H1 (cell line): ENCODE data around the gene ADAM23. TPM values are rescaled to one million over a fixed set of nuclear protein-coding genes. Genes with fewer than 3 reads are reported as not detected.

Experiments
- CTCF ChIA-PET: fragments of 300-600 bp; sonication (Branson Sonifier 250); formaldehyde crosslinking; loops from one replicate; lab custom pipeline; 2021; ENCODE audit not compliant: partially characterized antibody; lab: Charles Lee
- POLR2A ChIA-PET: fragments of 300-600 bp; sonication (Branson Sonifier 250); formaldehyde crosslinking; loops from one replicate; lab custom pipeline; 2021; ENCODE audit warnings: inconsistent platforms; ENCODE audit not compliant: partially characterized antibody; lab: Charles Lee
- DNase-seq, 2 experiments: peaks; one replicate each; pipeline versions ENCODE4 v3.0.0 to v3.0.0-alpha.2; 2010 to 2022; ENCODE audit warnings: low spot score in 2 of 2, low read depth in 1 of 2, mixed read lengths in 1 of 2
- FAIRE-seq: peaks from 2 replicates; lab custom pipeline; 2011; peaks lifted over from hg19 to GRCh38; lab: Jason Lieb, UNC
- H2AFZ ChIP-seq: 2 replicates; pipeline ENCODE4 v1.8.1; 2012; ENCODE audit warnings: low read length, inconsistent platforms
- H2AK5ac ChIP-seq: 2 replicates; pipeline ENCODE4 v1.6.1; 2013; ENCODE audit warnings: low read depth, low read length
- H2BK120ac ChIP-seq: replicated peaks from 2 replicates; pipeline ENCODE3; 2013; ENCODE audit warnings: low read depth, low read length, inconsistent platforms
- H2BK12ac ChIP-seq: 2 replicates; pipeline ENCODE4 v1.6.1; 2013; ENCODE audit warnings: low read depth, low read length
- H2BK15ac ChIP-seq: 2 replicates; pipeline ENCODE4 v1.6.1; 2013; ENCODE audit warnings: low read length
- H2BK20ac ChIP-seq: 2 replicates; pipeline ENCODE4 v1.6.1; 2013; ENCODE audit warnings: low read length
- H2BK5ac ChIP-seq: 2 replicates; pipeline ENCODE4 v1.6.1; 2013; ENCODE audit warnings: low read depth, low read length
- H3K14ac ChIP-seq: 2 replicates; pipeline ENCODE4 v1.6.1; 2013; ENCODE audit warnings: inconsistent platforms; ENCODE audit not compliant: insufficient read length
- H3K18ac ChIP-seq: 2 replicates; pipeline ENCODE4 v1.6.1; 2013; ENCODE audit warnings: low read length; ENCODE audit errors: extremely low read depth
- H3K23ac ChIP-seq: 2 replicates; pipeline ENCODE4 v1.6.1; 2013; ENCODE audit warnings: inconsistent platforms; ENCODE audit not compliant: insufficient read length
- H3K23me2 ChIP-seq: 2 replicates; pipeline ENCODE4 v1.6.1; 2013; ENCODE audit warnings: low read depth, low read length
- H3K27ac ChIP-seq: 2 replicates; pipeline ENCODE4 v1.6.1; 2011; ENCODE audit warnings: low read depth, low read length, inconsistent platforms
- H3K27me3 ChIP-seq, 4 experiments: replicated peaks in 1 of 4; 1 replicate in 1 of 4; 2 replicates in 3 of 4; pipeline versions ENCODE4 v1.6.1 to v1.8.1; 2011 to 2013; ENCODE audit warnings: low read length in 3 of 4, mild to moderate bottlenecking in 3 of 4, inconsistent platforms in 2 of 4, mixed read lengths in 2 of 4, moderate library complexity in 1 of 4; ENCODE audit not compliant: control insufficient read depth in 3 of 4, insufficient read depth in 3 of 4; ENCODE audit errors: extremely low read depth in 1 of 4
- H3K36me3 ChIP-seq, 4 experiments: 2 replicates each; pipeline versions ENCODE4 v1.6.1 to v1.8.1; 2011 to 2013; ENCODE audit warnings: mild to moderate bottlenecking in 4 of 4, low read length in 3 of 4, moderate library complexity in 2 of 4, control low read depth in 1 of 4, inconsistent platforms in 1 of 4; ENCODE audit not compliant: insufficient read depth in 4 of 4, control insufficient read depth in 2 of 4
- H3K4ac ChIP-seq: replicated peaks from 2 replicates; pipeline ENCODE3; 2013; ENCODE audit warnings: low read length, low read depth, mixed read lengths, inconsistent platforms; ENCODE audit not compliant: insufficient read length
- H3K4me1 ChIP-seq, 4 experiments: replicated peaks in 1 of 4; 1 replicate in 1 of 4; 2 replicates in 3 of 4; pipeline versions ENCODE4 v1.6.1 to v1.8.1; 2011 to 2013; ENCODE audit warnings: low read length in 3 of 4, inconsistent platforms in 2 of 4, mixed read lengths in 1 of 4; ENCODE audit not compliant: insufficient read depth in 4 of 4, control insufficient read depth in 3 of 4
- H3K4me2 ChIP-seq, 2 experiments: 2 replicates each; pipeline versions ENCODE4 v1.6.1 to v1.8.1; 2011 to 2013; ENCODE audit warnings: low read depth in 2 of 2, low read length in 2 of 2, control low read depth in 1 of 2, inconsistent platforms in 1 of 2, mild to moderate bottlenecking in 1 of 2; ENCODE audit not compliant: insufficient read depth in 1 of 2
- H3K4me3 ChIP-seq, 4 experiments: fragments of 200-600, 300-600 bp in 1 of 4; sonication (generic), shearing (Covaris generic), sonication (Bioruptor Twin) in 1 of 4; 2 replicates each; pipeline versions ENCODE4 v1.5.1 to v1.8.1; 2011 to 2016; ENCODE audit warnings: low read length in 4 of 4, low read depth in 3 of 4, control low read depth in 2 of 4, inconsistent platforms in 2 of 4, mild to moderate bottlenecking in 2 of 4, mixed read lengths in 1 of 4, moderate library complexity in 1 of 4; ENCODE audit not compliant: insufficient read depth in 2 of 4; ENCODE audit errors: extremely low read depth in 1 of 4
- H3K56ac ChIP-seq: replicated peaks from 2 replicates; pipeline ENCODE3; 2013; ENCODE audit warnings: low read depth, mild to moderate bottlenecking, mixed read lengths, low read length, inconsistent platforms; ENCODE audit not compliant: insufficient read length
- H3K79me1 ChIP-seq: 2 replicates; pipeline ENCODE4 v1.6.1; 2013; ENCODE audit warnings: low read depth, low read length, control low read depth
- H3K79me2 ChIP-seq, 2 experiments: 2 replicates each; pipeline versions ENCODE4 v1.6.1 to v1.8.1; 2012 to 2013; ENCODE audit warnings: low read length in 2 of 2, mild to moderate bottlenecking in 2 of 2, inconsistent platforms in 1 of 2; ENCODE audit not compliant: insufficient read depth in 2 of 2, control insufficient read depth in 1 of 2
- H3K9ac ChIP-seq, 4 experiments: replicated peaks in 1 of 4; 1 replicate in 1 of 4; 2 replicates in 3 of 4; pipeline versions ENCODE4 v1.6.1 to v1.8.1; 2011 to 2013; ENCODE audit warnings: low read depth in 3 of 4, low read length in 3 of 4, control low read depth in 2 of 4, mild to moderate bottlenecking in 2 of 4, moderate library complexity in 2 of 4, inconsistent platforms in 1 of 4; ENCODE audit errors: extremely low read depth in 1 of 4
- H3K9me3 ChIP-seq, 2 experiments: 2 replicates each; pipeline versions ENCODE4 v1.6.1 to v1.8.1; 2012 to 2013; ENCODE audit warnings: mild to moderate bottlenecking in 2 of 2, moderate library complexity in 2 of 2, control low read depth in 1 of 2, inconsistent platforms in 1 of 2, low read depth in 1 of 2, low read length in 1 of 2, mixed read lengths in 1 of 2; ENCODE audit not compliant: insufficient read depth in 2 of 2
- H4K20me1 ChIP-seq, 2 experiments: replicated peaks in 1 of 2; 2 replicates each; pipeline versions ENCODE3 to v1.8.1; 2011 to 2013; ENCODE audit warnings: inconsistent platforms in 2 of 2, low read length in 2 of 2, mild to moderate bottlenecking in 1 of 2; ENCODE audit not compliant: insufficient read depth in 2 of 2, control insufficient read depth in 1 of 2
- H4K5ac ChIP-seq: 2 replicates; pipeline ENCODE4 v1.6.1; 2013; ENCODE audit warnings: low read length, low read depth, mixed read lengths, inconsistent platforms; ENCODE audit not compliant: insufficient read length
- H4K8ac ChIP-seq: 2 replicates; pipeline ENCODE4 v1.8.0; 2013; ENCODE audit warnings: mild to moderate bottlenecking, moderate library complexity, low read length, inconsistent platforms; ENCODE audit not compliant: insufficient read depth; ENCODE audit errors: extremely low read depth
- H4K91ac ChIP-seq: replicated peaks from 2 replicates; pipeline ENCODE3; 2013; ENCODE audit warnings: low read length, mixed read lengths, inconsistent platforms; ENCODE audit not compliant: insufficient read length
- BACH1 ChIP-seq: IDR thresholded peaks from 2 replicates; pipeline ENCODE4 v1.6.1; 2012; ENCODE audit warnings: low read length, improper control_type of control experiment
- CREB1 ChIP-seq: IDR thresholded peaks from 2 replicates; pipeline ENCODE4 v1.6.1; 2012; ENCODE audit warnings: inconsistent platforms
- KDM1A ChIP-seq: fragments of 200-600, 300-600 bp; sonication (generic); IDR thresholded peaks from 2 replicates; pipeline ENCODE4 v1.7.1; 2016; ENCODE audit warnings: mild to moderate bottlenecking, low read length, borderline replicate concordance
- KDM4A ChIP-seq: IDR thresholded peaks from one replicate; pipeline ENCODE4 v1.7.1; 2012; ENCODE audit warnings: low read depth, mild to moderate bottlenecking, moderate library complexity, low read length, inconsistent platforms; ENCODE audit not compliant: severe bottlenecking
- MAFK ChIP-seq: IDR thresholded peaks from 2 replicates; pipeline ENCODE4 v1.6.1; 2012; ENCODE audit warnings: low read depth, mild to moderate bottlenecking, improper control_type of control experiment, low read length
- PHF8 ChIP-seq: fragments of 200-600 bp; sonication (generic); conservative IDR thresholded peaks from 2 replicates; pipeline ENCODE4 v1.7.1; 2012; ENCODE audit warnings: low read depth, mild to moderate bottlenecking, inconsistent platforms, low read length, moderate library complexity
- RXRA ChIP-seq: IDR thresholded peaks from 2 replicates; pipeline ENCODE4 v1.6.1; 2011; ENCODE audit warnings: low read depth, mild to moderate bottlenecking, low read length, moderate library complexity; ENCODE audit not compliant: insufficient read depth
- SAP30 ChIP-seq: fragments of 300-600 bp; sonication (generic); IDR thresholded peaks from 2 replicates; pipeline ENCODE4 v1.7.1; 2012; ENCODE audit warnings: low read length, moderate library complexity, mild to moderate bottlenecking, inconsistent platforms; ENCODE audit not compliant: insufficient read depth, insufficient replicate concordance
- SIX5 ChIP-seq: IDR thresholded peaks from 2 replicates; pipeline ENCODE4 v1.6.1; 2011; ENCODE audit warnings: mild to moderate bottlenecking, low read depth, low read length
- SRF ChIP-seq: IDR thresholded peaks from 2 replicates; pipeline ENCODE4 v1.6.1; 2011; ENCODE audit warnings: mild to moderate bottlenecking, low read depth, low read length, moderate library complexity
- WGBS, 2 experiments: shearing (Covaris generic) in 1 of 2; methylation state at CpG; one replicate each; pipeline versions ENCODE4 v1.1.6 to v1.1.7; 2013 to 2015; ENCODE audit warnings: low lambda C conversion rate in 2 of 2, mixed read lengths in 2 of 2, inconsistent platforms in 1 of 2, low coverage in 1 of 2, missing lambda C conversion rate in 1 of 2; ENCODE audit not compliant: insufficient replicate concordance in 2 of 2, insufficient coverage in 1 of 2, insufficient read length in 1 of 2; ENCODE audit errors: extremely low coverage in 1 of 2, missing lambda C conversion rate in 1 of 2; 5-methylcytosine and 5-hydroxymethylcytosine counted together
- polyA plus RNA-seq, 7 experiments: library from polyadenylated mRNA; depleted of rRNA in 3 of 7; stranded (reverse) in 5 of 7; unstranded in 2 of 7; fragments of >200 nt in 5 of 7; fragments of 200-250 nt in 2 of 7; gene quantifications; 1 replicate in 5 of 7; 2 replicates in 1 of 7; 4 replicates in 1 of 7; pipeline versions ENCODE4 v1.2.1 to v1.2.3, GENCODE V29; 2011 to 2013; ENCODE audit warnings: missing spikeins in 2 of 7, mixed read lengths in 2 of 7
- total RNA-seq: library from RNA; stranded (reverse); fragmentation: NEBNext Ultra II Directional; extraction: Animal tissue kit (Norgen Biotek cat#: 25700); gene quantifications from 2 replicates; pipeline ENCODE4 v1.2.1, GENCODE V29; 2021

Gene ADAM23
- total and polyA plus RNA-seq, 2 of the 8 experiments (the other 6 are each of a cell fraction or from before 2014, with no cell fraction given) = 9.9 to 20.8 TPM

DNA sequence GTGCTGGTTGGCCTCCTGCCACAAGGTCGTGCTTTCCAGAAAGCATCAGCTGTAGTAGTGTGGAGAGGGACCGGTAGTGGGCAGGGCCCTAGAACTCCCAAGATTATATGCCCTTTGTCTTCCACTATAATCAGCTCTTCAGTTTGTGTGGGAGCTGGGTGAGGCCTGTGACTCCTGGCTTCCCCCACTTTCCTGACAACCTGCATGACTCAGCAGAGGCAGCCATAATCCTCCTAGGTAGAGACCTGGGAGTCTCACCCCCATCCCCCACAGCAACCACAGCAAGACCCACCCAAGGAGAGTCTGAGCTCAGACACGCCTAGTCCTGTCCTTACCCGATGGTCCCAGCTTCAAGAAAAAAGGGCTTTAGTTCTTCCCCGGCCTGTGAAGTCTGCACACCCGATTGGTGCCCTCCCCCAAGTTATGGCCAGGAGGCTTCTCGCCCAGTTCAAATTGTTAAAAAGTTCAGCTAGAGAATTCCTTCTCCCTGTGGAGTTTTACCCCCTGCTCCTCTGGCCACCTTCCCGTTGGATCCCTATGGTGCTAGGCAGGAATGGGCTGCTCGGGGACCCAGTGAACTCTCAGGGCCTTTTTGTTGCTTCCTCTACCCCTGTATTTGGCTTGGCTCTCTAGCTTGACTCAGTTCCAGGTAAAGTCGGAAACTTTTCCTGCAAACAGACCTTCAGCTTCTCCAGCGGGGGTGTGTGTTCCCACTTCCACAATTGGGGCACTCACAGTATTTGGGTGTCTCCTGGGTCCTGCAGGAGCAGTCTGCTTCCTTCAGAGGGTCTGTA is 141.2 kb downstream of the ADAM23 start:
- H2AFZ ChIP-seq = no peak overlapping the region
- H4K8ac ChIP-seq = no peak overlapping the region; the same call in 1 of the 2 replicates
- no peak overlapping the region for H4K5ac ChIP-seq
- DNase-seq = no peak
- H3K27ac ChIP-seq = no peak overlapping the region
- H3K14ac ChIP-seq = no peak overlapping the region
- no peak overlapping the region for H3K23ac ChIP-seq
- no peak overlapping the region for H2BK12ac ChIP-seq
- no peaks in the 10 kb centered on the region for H3K27me3 ChIP-seq
- no peaks in the 10 kb centered on the region for H3K79me2 ChIP-seq
- FAIRE-seq = no peak
- WGBS, 2 experiments = 91% methylated on average over 11 of the region's 11 CpGs; no CpG with 5 or more reads in 1 of the 2 experiments
- no peak overlapping the region for H2BK5ac ChIP-seq
- H4K20me1 ChIP-seq = no peaks in the 10 kb centered on the region
- H3K36me3 ChIP-seq = no peaks in the 10 kb centered on the region
- no peak overlapping the region for H2BK20ac ChIP-seq
- no peaks in the 10 kb centered on the region for H3K79me1 ChIP-seq
- H3K4me2 ChIP-seq = no peak overlapping the region
- no peak overlapping the region for H3K18ac ChIP-seq
- TF ChIP-seq KDM1A (no peak), MAFK (peak; percentile 46; the same call in 1 of the 2 replicates), PHF8 (no peak), RXRA (no peak), SRF (no peak), BACH1 (peak; percentile 36; the same call in 1 of the 2 replicates), SAP30 (no peak), CREB1 (no peak), KDM4A (no peak), SIX5 (no peak)
- no peak overlapping the region for H4K91ac ChIP-seq
- H3K56ac ChIP-seq = no peak overlapping the region
- no peak overlapping the region for H3K4ac ChIP-seq
- no peaks in the 10 kb centered on the region for H3K4me1 ChIP-seq
- CTCF ChIA-PET = interaction anchor here (1.2 to 2.0 kb wide), 4 partner anchors 10 to 199 kb away, joined by 3 to 9 read pairs (median 6); no protein-coding TSS in a partner anchor
- no peaks in the 10 kb centered on the region for H3K9me3 ChIP-seq
- no peaks in the 10 kb centered on the region; the same call in 1 of the 2 replicates for H3K23me2 ChIP-seq
- H3K4me3 ChIP-seq = no peak overlapping the region
- no peak overlapping the region for H2AK5ac ChIP-seq
- H2BK15ac ChIP-seq = no peak overlapping the region
- POLR2A ChIA-PET = interaction anchor here (1.2 kb wide), 1 partner anchor 9 kb away, joined by 4 read pairs; no protein-coding TSS in a partner anchor
- no peak overlapping the region for H3K9ac ChIP-seq
- H2BK120ac ChIP-seq = no peak overlapping the region
